ENCODE measurements around the gene IGFL1. TPM values are rescaled to one million over a fixed set of nuclear protein-coding genes. Genes with fewer than 3 reads are reported as not detected.
"Not testable (repeated sequence)": the region's sequence is repeated elsewhere in the genome, so short reads cannot be mapped to it uniquely, and the experiment has no call there.

IGFL1 gene
- polyA plus RNA-seq, 4 donors: 0.10 TPM; not detected in 3

- DNase-seq (ENCODE audit: low read depth in 4 of 4, low spot score in 3 of 4): no peak
These were observed 7.4 kb upstream of the IGFL1 start for GRCh38 chr19:46221981-46222610.

GRCh38 chr19:46223787-46224186 is 5.8 kb upstream of the IGFL1 start:
- DNase-seq (ENCODE audit: low read depth in 4 of 4, low spot score in 3 of 4): not testable (repeated sequence)

- DNase-seq (ENCODE audit: low read depth in 4 of 4, low spot score in 3 of 4): no peak
These were observed 4.8 kb upstream of the IGFL1 start for GRCh38 chr19:46224773-46225172.

- no peak for DNase-seq (ENCODE audit: low read depth in 4 of 4, low spot score in 3 of 4)
These were observed 4.0 kb upstream of the IGFL1 start for GRCh38 chr19:46225558-46226004.

GRCh38 chr19:46226438-46226973 is 3.0 kb upstream of the IGFL1 start:
- DNase-seq (ENCODE audit: low read depth in 4 of 4, low spot score in 3 of 4): no peak

- DNase-seq (ENCODE audit: low read depth in 4 of 4, low spot score in 3 of 4): no peak
These were observed 2.5 kb downstream of the IGFL1 start for GRCh38 chr19:46232029-46232428.

- no peak for DNase-seq (ENCODE audit: low read depth in 4 of 4, low spot score in 3 of 4)
These were observed 2.9 kb downstream of the IGFL1 start for GRCh38 chr19:46232468-46232867.

GRCh38 chr19:46232938-46233621 is 3.5 kb downstream of the IGFL1 start:
- no peak for DNase-seq (ENCODE audit: low read depth in 4 of 4, low spot score in 3 of 4)

GRCh38 chr19:46233871-46234270 is 4.3 kb downstream of the IGFL1 start:
- not testable (repeated sequence) for DNase-seq (ENCODE audit: low read depth in 4 of 4, low spot score in 3 of 4)

GRCh38 chr19:46238141-46238540 is 8.6 kb downstream of the IGFL1 start:
- DNase-seq (ENCODE audit: low read depth in 4 of 4, low spot score in 3 of 4): not testable (repeated sequence)

- no peak for DNase-seq (ENCODE audit: low read depth in 4 of 4, low spot score in 3 of 4)
These were observed 9.9 kb downstream of the IGFL1 start for GRCh38 chr19:46239193-46240024.

- DNase-seq (ENCODE audit: low read depth in 4 of 4, low spot score in 3 of 4): no peak
These were observed 11.2 kb downstream of the IGFL1 start for GRCh38 chr19:46240693-46241092.

- no peak for DNase-seq (ENCODE audit: low read depth in 4 of 4, low spot score in 3 of 4)
These were observed 12.1 kb downstream of the IGFL1 start for GRCh38 chr19:46241626-46242025.

- not testable (repeated sequence) for DNase-seq (ENCODE audit: low read depth in 4 of 4, low spot score in 3 of 4)
These were observed 13.6 kb downstream of the IGFL1 start for GRCh38 chr19:46243081-46243654.

- DNase-seq (ENCODE audit: low read depth in 4 of 4, low spot score in 3 of 4): no peak
These were observed 20.7 kb downstream of the IGFL1 start for GRCh38 chr19:46250076-46250735.

GRCh38 chr19:46251416-46251815 is 21.9 kb downstream of the IGFL1 start:
- no peak for DNase-seq (ENCODE audit: low read depth in 4 of 4, low spot score in 3 of 4)

- DNase-seq (ENCODE audit: low read depth in 4 of 4, low spot score in 3 of 4): no peak
These were observed 25.2 kb downstream of the IGFL1 start for GRCh38 chr19:46254776-46255175.

- no peak for DNase-seq (ENCODE audit: low read depth in 4 of 4, low spot score in 3 of 4)
These were observed 27.3 kb downstream of the IGFL1 start for GRCh38 chr19:46256855-46257254.

- not testable (repeated sequence) for DNase-seq (ENCODE audit: low read depth in 4 of 4, low spot score in 3 of 4)
These were observed 32.0 kb downstream of the IGFL1 start for GRCh38 chr19:46261501-46261900.

- DNase-seq (ENCODE audit: low read depth in 4 of 4, low spot score in 3 of 4): not testable (repeated sequence)
These were observed 33.2 kb downstream of the IGFL1 start for GRCh38 chr19:46262684-46263296.

All from right renal pelvis (tissue), 4 donors.